ENCODE data around the gene DYNC1I1.

Gene DYNC1I1

DNA sequence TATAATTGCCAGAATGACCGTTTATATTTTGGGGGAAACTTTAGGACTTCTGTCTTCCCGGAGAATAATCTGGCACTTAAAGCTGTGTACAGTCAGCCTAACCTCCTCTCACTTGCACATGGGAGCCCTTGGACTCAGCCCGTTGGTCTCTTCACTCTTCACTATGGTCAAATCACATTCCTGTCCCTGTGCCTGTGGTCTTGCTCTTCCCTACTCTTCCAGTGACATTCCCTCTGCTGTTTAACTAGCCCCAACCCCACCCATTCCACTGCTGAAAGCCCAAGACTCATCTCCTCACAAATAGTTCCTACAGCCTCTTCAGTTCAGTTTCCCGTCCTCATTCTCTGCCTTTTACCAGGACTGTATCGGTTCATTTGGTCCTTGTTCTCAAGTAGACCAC is 135.0 kb downstream of the DYNC1I1 start:
- TF ChIP-seq, protein P1, sequence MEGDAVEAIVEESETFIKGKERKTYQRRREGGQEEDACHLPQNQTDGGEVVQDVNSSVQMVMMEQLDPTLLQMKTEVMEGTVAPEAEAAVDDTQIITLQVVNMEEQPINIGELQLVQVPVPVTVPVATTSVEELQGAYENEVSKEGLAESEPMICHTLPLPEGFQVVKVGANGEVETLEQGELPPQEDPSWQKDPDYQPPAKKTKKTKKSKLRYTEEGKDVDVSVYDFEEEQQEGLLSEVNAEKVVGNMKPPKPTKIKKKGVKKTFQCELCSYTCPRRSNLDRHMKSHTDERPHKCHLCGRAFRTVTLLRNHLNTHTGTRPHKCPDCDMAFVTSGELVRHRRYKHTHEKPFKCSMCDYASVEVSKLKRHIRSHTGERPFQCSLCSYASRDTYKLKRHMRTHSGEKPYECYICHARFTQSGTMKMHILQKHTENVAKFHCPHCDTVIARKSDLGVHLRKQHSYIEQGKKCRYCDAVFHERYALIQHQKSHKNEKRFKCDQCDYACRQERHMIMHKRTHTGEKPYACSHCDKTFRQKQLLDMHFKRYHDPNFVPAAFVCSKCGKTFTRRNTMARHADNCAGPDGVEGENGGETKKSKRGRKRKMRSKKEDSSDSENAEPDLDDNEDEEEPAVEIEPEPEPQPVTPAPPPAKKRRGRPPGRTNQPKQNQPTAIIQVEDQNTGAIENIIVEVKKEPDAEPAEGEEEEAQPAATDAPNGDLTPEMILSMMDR (IDR thresholded peaks at IDR 0.05; ENCODE audit: low read depth, low read length) = no peak
- DNase-seq (ENCODE audit: extremely low read depth, low read depth) = no peak

DNA sequence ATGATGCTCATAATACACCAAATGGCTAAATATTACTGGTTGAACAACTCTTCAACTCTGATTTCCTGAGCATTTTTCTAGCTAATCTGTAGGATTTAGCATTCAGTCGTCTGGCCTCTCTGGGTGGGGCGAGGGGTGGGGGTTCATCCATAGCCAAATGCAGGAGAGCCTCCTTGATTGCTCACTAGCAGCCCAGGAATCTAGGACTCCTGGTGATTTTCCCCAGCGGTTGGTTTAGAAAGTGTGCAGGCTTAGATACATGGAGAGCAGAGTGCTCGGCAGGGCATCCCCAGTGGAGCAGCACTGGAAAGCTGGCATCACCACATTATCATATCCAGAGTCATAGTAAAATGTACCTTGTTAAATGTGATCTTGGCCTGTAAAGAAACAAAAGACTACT is 136.1 kb downstream of the DYNC1I1 start:
- TF ChIP-seq, protein P1 (IDR thresholded peaks at IDR 0.05; ENCODE audit: low read depth, low read length) = no peak
- no peak for DNase-seq (ENCODE audit: extremely low read depth, low read depth)

GRCh38 chr7:95910341-95910740 is 138.0 kb downstream of the DYNC1I1 start:
- DNase-seq (ENCODE audit: extremely low read depth, low read depth) = no peak

DNA sequence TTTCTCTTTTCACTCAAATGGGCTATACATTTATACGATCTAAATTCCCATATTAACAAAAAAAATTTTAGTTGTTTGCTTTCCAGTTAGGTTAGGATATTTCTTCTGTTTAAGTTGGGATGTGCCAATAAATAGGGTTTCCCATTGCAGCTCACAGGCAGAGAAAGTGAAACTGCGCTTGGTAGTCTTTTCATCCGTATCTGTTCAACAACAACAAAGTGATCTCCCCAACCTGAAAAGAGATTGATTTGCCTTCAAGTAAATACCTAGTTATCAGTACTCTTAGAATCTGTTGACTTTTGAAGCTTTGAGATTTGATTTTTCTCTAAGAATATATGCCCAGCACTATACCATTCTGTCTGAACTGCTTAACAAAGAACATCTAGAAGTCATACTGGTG is 143.4 kb downstream of the DYNC1I1 start:
- DNase-seq (ENCODE audit: extremely low read depth, low read depth) = no peak
- TF ChIP-seq, protein P1 (IDR thresholded peaks at IDR 0.05; ENCODE audit: low read depth, low read length) = no peak

More at GRCh38 chr7:95910341-95910740, 138.0 kb downstream of the DYNC1I1 start:
- TF ChIP-seq, protein P1 (IDR thresholded peaks at IDR 0.05; ENCODE audit: low read depth, low read length) = no peak

GRCh38 chr7:95916573-95917297 is 144.4 kb downstream of the DYNC1I1 start:
- TF ChIP-seq, protein P1 (IDR thresholded peaks at IDR 0.05; ENCODE audit: low read depth, low read length) = peak; percentile 88
- DNase-seq (ENCODE audit: extremely low read depth, low read depth) = peak; percentile 32

DNA sequence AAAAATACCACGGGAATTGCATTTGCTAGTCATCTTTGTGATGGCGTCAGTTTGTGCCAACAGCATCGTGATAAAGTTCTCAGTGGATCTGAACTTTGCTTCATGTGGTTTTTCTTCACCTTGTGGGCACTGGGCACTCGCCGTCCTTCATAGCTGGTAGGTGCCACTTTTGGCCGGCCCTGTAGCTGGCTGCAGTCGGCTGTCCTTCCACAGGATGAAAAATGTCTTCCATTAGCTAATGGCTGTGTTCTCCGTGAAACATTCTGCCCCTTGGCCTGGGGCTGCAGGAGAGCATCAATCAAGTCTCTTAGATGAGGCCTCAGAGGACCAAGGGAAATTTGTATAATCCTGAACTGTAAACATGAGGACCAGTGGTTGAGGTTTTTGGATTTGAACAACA is 145.3 kb downstream of the DYNC1I1 start:
- no peak for DNase-seq (ENCODE audit: extremely low read depth, low read depth)

GRCh38 chr7:95919556-95919955 is 147.2 kb downstream of the DYNC1I1 start:
- TF ChIP-seq, protein P1 (IDR thresholded peaks at IDR 0.05; ENCODE audit: low read depth, low read length) = peak; percentile 7
- no peak for DNase-seq (ENCODE audit: extremely low read depth, low read depth)

More for the DNA sequence above, 145.3 kb downstream of the DYNC1I1 start:
- TF ChIP-seq, protein P1 (IDR thresholded peaks at IDR 0.05; ENCODE audit: low read depth, low read length) = no peak

All from AG09319 (cell line).